Neural cell (in vitro differentiated cells): ENCODE data around the gene RPS6KA3. TPM values are rescaled to one million over a fixed set of nuclear protein-coding genes. Genes with fewer than 3 reads are reported as not detected.

Experiments
- H2AFZ ChIP-seq: fragments of 200-600, 300-800 bp; sonication (generic), shearing (Covaris generic); 2 replicates; pipeline ENCODE4 v1.6.0; 2014; ENCODE audit warnings: low read depth, mild to moderate bottlenecking, antibody characterized with exemption, low read length, moderate library complexity
- H3F3A ChIP-seq: fragments of 200-600 bp; shearing (Covaris generic); 2 replicates; pipeline ENCODE4 v1.6.1; 2016; ENCODE audit warnings: mild to moderate bottlenecking, moderate library complexity, mixed read lengths, antibody characterized with exemption, low read length; ENCODE audit not compliant: insufficient read depth, poor library complexity, severe bottlenecking
- H3K27ac ChIP-seq: fragments of 200-600, 300-800 bp; sonication (generic), shearing (Covaris generic); 2 replicates; pipeline ENCODE4 v1.5.1; 2014; ENCODE audit warnings: mild to moderate bottlenecking, low read length, moderate library complexity
- H3K27me3 ChIP-seq: fragments of 300-800, 200-600 bp; sonication (generic), shearing (Covaris generic); 2 replicates; pipeline ENCODE4 v1.6.0; 2014; ENCODE audit warnings: mild to moderate bottlenecking, low read depth, low read length, moderate library complexity; ENCODE audit not compliant: insufficient read depth
- H3K36me3 ChIP-seq: fragments of 300-800, 200-600 bp; sonication (generic), shearing (Covaris generic); 2 replicates; pipeline ENCODE4 v1.5.1; 2014; ENCODE audit warnings: mild to moderate bottlenecking, antibody characterized with exemption, low read length, moderate library complexity; ENCODE audit not compliant: insufficient read depth
- H3K4me2 ChIP-seq: fragments of 300-800, 200-600 bp; sonication (generic), shearing (Covaris generic); 2 replicates; pipeline ENCODE4 v1.6.0; 2014; ENCODE audit warnings: mild to moderate bottlenecking, low read length
- H3K4me3 ChIP-seq: fragments of 300-800, 200-600 bp; sonication (generic), shearing (Covaris generic); 2 replicates; pipeline ENCODE4 v1.5.1; 2014; ENCODE audit warnings: mild to moderate bottlenecking, low read length, moderate library complexity
- H3K79me2 ChIP-seq: fragments of 200-600 bp; shearing (Covaris generic); replicated peaks from 2 replicates; pipeline ENCODE4 v1.6.0; 2014; ENCODE audit warnings: mild to moderate bottlenecking, low read length, moderate library complexity; ENCODE audit not compliant: insufficient read depth
- H3K9ac ChIP-seq: fragments of 300-800, 200-600 bp; sonication (generic), shearing (Covaris generic); 2 replicates; pipeline ENCODE4 v1.6.1; 2016; ENCODE audit warnings: mild to moderate bottlenecking, low read length, mixed read lengths
- H3K9me2 ChIP-seq: fragments of 200-600 bp; shearing (Covaris generic); 2 replicates; pipeline ENCODE4 v1.6.1; 2016; ENCODE audit warnings: mild to moderate bottlenecking, low read length, mixed read lengths; ENCODE audit not compliant: insufficient read depth
- H3K9me3 ChIP-seq: fragments of 200-600, 300-800 bp; sonication (generic), shearing (Covaris generic); 2 replicates; pipeline ENCODE4 v1.6.1; 2016; ENCODE audit warnings: mild to moderate bottlenecking, mixed run types, low read length, moderate library complexity, mixed read lengths
- H4K20me1 ChIP-seq: fragments of 200-600 bp; shearing (Covaris generic); 2 replicates; pipeline ENCODE4 v1.6.1; 2016; ENCODE audit warnings: mild to moderate bottlenecking, mixed run types; ENCODE audit not compliant: insufficient read depth
- EP300 ChIP-seq: fragments of 450-650 bp; conservative IDR thresholded peaks from 2 replicates; pipeline ENCODE4 v1.6.1; 2014; ENCODE audit warnings: antibody characterized with exemption, mild to moderate bottlenecking, moderate library complexity; ENCODE audit not compliant: poor library complexity, severe bottlenecking
- EZH2 ChIP-seq: fragments of 200-600, 300-800 bp; shearing (Covaris generic), sonication (generic); IDR thresholded peaks from 2 replicates; pipeline ENCODE4 v1.6.1; 2014; ENCODE audit warnings: antibody characterized with exemption, low read length, borderline replicate concordance, mild to moderate bottlenecking; ENCODE audit not compliant: insufficient read depth, poor library complexity, severe bottlenecking
- MXI1 ChIP-seq: fragments of 450-650 bp; conservative IDR thresholded peaks from 2 replicates; pipeline ENCODE4 v1.6.1; 2014; ENCODE audit warnings: antibody characterized with exemption, mild to moderate bottlenecking; ENCODE audit not compliant: poor library complexity, severe bottlenecking
- POLR2AphosphoS5 ChIP-seq: IDR thresholded peaks from 2 replicates; pipeline ENCODE4 v1.6.1; 2012
- RAD21 ChIP-seq: fragments of 450-650 bp; conservative IDR thresholded peaks from 2 replicates; pipeline ENCODE4 v1.6.1; 2014; ENCODE audit warnings: antibody characterized with exemption, mild to moderate bottlenecking, moderate library complexity
- SMC3 ChIP-seq: fragments of 450-650 bp; conservative IDR thresholded peaks from 2 replicates; pipeline ENCODE4 v1.6.1; 2014; ENCODE audit warnings: antibody characterized with exemption, mild to moderate bottlenecking, moderate library complexity; ENCODE audit not compliant: poor library complexity
- TAF1 ChIP-seq: IDR thresholded peaks from 2 replicates; pipeline ENCODE4 v1.6.1; 2012; ENCODE audit warnings: low read depth
- polyA plus RNA-seq: library from polyadenylated mRNA; depleted of rRNA; stranded (reverse); fragments of >200 nt; gene quantifications from 2 replicates; pipeline ENCODE4 v1.2.3, GENCODE V29; 2014
- TF ChIP-seq, protein P1 (sequence below): IDR thresholded peaks from 2 replicates; pipeline ENCODE4 v1.6.1; 2012; ENCODE audit warnings: borderline replicate concordance
- TF ChIP-seq, protein P2 (sequence below): fragments of 450-650 bp; IDR thresholded peaks from 2 replicates; pipeline ENCODE4 v1.5.1; 2014; ENCODE audit warnings: antibody characterized with exemption, mild to moderate bottlenecking, moderate library complexity; ENCODE audit not compliant: poor library complexity, severe bottlenecking

The RPS6KA3 gene
- polyA plus RNA-seq, 1 donor from 2014 or later, result 16.5 TPM

DNA sequence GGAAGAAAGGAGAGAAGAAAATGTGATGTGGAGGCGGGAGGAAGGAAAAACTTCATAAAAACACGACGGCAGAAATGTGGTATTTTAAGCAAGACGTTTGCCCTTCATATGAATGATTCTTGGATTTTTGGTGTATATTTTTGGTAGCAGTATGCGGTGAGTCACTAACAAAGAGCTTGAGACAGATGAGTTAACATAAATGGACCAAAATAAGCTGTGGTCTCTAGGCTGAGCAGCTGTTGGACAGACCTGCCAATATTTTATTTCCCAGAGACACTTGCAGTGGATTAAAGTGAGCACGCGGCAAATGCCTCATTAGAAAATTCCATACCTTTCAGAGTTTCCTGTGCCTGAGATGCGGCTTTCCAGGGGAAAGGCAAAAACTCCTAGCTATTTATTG lies 43.1 kb upstream of the RPS6KA3 start:
- Histone ChIP-seq H3K27ac (no peak overlapping the region), H3K9me3 (no peaks in the 10 kb centered on the region), H3K9me2 (no peaks in the 10 kb centered on the region), H3K79me2 (no peaks in the 10 kb centered on the region), H4K20me1 (no peaks in the 10 kb centered on the region), H3K9ac (no peak overlapping the region), H3K4me2 (no peak overlapping the region), H3F3A (no peaks in the 10 kb centered on the region), H3K36me3 (no peaks in the 10 kb centered on the region), H2AFZ (no peak overlapping the region), H3K4me3 (no peak overlapping the region), H3K27me3 (no peaks in the 10 kb centered on the region)
- TF ChIP-seq, protein P1, sequence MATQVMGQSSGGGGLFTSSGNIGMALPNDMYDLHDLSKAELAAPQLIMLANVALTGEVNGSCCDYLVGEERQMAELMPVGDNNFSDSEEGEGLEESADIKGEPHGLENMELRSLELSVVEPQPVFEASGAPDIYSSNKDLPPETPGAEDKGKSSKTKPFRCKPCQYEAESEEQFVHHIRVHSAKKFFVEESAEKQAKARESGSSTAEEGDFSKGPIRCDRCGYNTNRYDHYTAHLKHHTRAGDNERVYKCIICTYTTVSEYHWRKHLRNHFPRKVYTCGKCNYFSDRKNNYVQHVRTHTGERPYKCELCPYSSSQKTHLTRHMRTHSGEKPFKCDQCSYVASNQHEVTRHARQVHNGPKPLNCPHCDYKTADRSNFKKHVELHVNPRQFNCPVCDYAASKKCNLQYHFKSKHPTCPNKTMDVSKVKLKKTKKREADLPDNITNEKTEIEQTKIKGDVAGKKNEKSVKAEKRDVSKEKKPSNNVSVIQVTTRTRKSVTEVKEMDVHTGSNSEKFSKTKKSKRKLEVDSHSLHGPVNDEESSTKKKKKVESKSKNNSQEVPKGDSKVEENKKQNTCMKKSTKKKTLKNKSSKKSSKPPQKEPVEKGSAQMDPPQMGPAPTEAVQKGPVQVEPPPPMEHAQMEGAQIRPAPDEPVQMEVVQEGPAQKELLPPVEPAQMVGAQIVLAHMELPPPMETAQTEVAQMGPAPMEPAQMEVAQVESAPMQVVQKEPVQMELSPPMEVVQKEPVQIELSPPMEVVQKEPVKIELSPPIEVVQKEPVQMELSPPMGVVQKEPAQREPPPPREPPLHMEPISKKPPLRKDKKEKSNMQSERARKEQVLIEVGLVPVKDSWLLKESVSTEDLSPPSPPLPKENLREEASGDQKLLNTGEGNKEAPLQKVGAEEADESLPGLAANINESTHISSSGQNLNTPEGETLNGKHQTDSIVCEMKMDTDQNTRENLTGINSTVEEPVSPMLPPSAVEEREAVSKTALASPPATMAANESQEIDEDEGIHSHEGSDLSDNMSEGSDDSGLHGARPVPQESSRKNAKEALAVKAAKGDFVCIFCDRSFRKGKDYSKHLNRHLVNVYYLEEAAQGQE, result no peak
- TF ChIP-seq POLR2AphosphoS5 (no peak), EP300 (no peak), MXI1 (no peak), EZH2 (no peak)

DNA sequence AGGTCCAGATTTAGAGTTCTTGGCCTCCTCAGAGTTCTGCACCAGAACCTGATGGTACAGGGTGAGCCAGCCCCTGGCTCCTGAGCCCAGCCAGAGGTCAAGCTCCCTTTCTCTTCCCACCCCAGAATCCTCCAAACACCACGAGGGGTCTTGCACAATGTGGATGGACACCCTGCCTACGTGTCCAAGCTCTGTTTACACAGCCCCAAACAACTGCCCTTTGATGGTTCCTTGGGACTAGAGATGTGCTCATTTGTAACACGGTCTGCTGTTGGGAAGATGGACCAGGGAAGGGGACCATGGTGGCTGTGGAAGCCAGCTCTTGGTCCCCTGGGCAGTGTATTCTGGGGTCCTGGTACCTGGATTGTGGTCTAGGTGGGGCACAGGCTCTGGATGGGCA lies 40.0 kb upstream of the RPS6KA3 start:
- Histone ChIP-seq H3K27ac (no peak overlapping the region), H3K4me3 (no peak overlapping the region), H3K36me3 (no peaks in the 10 kb centered on the region), H2AFZ (no peak overlapping the region), H3K9me3 (no peaks in the 10 kb centered on the region), H3F3A (no peaks in the 10 kb centered on the region), H3K27me3 (no peaks in the 10 kb centered on the region), H3K9ac (no peak overlapping the region), H3K4me2 (no peak overlapping the region), H4K20me1 (no peaks in the 10 kb centered on the region), H3K9me2 (no peaks in the 10 kb centered on the region), H3K79me2 (no peaks in the 10 kb centered on the region)
- no peak for TF ChIP-seq POLR2AphosphoS5
- TF ChIP-seq EP300, result no peak
- TF ChIP-seq, protein P2, sequence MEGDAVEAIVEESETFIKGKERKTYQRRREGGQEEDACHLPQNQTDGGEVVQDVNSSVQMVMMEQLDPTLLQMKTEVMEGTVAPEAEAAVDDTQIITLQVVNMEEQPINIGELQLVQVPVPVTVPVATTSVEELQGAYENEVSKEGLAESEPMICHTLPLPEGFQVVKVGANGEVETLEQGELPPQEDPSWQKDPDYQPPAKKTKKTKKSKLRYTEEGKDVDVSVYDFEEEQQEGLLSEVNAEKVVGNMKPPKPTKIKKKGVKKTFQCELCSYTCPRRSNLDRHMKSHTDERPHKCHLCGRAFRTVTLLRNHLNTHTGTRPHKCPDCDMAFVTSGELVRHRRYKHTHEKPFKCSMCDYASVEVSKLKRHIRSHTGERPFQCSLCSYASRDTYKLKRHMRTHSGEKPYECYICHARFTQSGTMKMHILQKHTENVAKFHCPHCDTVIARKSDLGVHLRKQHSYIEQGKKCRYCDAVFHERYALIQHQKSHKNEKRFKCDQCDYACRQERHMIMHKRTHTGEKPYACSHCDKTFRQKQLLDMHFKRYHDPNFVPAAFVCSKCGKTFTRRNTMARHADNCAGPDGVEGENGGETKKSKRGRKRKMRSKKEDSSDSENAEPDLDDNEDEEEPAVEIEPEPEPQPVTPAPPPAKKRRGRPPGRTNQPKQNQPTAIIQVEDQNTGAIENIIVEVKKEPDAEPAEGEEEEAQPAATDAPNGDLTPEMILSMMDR, result no peak
- no peak for TF ChIP-seq SMC3
- TF ChIP-seq RAD21, result no peak
- no peak for TF ChIP-seq MXI1
- TF ChIP-seq EZH2, result no peak
- TF ChIP-seq, protein P1, result no peak
- no peak for TF ChIP-seq TAF1
